UCSD-AML1 (cell line): Measurements from ENCODE around the gene GATB.

Source experiments
- DNase-seq: peaks from one replicate; lab custom pipeline; 2025; ENCODE audit not compliant: unreplicated experiment; lab: John Stamatoyannopoulos, UW

Gene GATB

GRCh38 chr4:151760712-151761661 is at the start of gene GATB:
Gene GATB (minus strand): TSS chr4:151761007. CDS start chr4:151760982, 25 bp downstream.
- peak; percentile 91 for DNase-seq

- DNase-seq, result no peak
These were observed 49.7 kb upstream of the GATB start for GRCh38 chr4:151810476-151810875.

- no peak for DNase-seq
These were observed 48.9 kb upstream of the GATB start for GRCh38 chr4:151809716-151810115.

- no peak for DNase-seq
These were observed 47.7 kb upstream of the GATB start for GRCh38 chr4:151808542-151808941.

GRCh38 chr4:151808120-151808529 is 47.3 kb upstream of the GATB start:
- DNase-seq, result no peak

- no peak for DNase-seq
These were observed 46.4 kb upstream of the GATB start for GRCh38 chr4:151807220-151807619.

- no peak for DNase-seq
These were observed 45.7 kb upstream of the GATB start for GRCh38 chr4:151806511-151806927.

GRCh38 chr4:151804821-151805220 is 44.0 kb upstream of the GATB start:
- no peak for DNase-seq

GRCh38 chr4:151804086-151804630 is 43.4 kb upstream of the GATB start:
- DNase-seq, result no peak

GRCh38 chr4:151803246-151803645 is 42.4 kb upstream of the GATB start:
- DNase-seq, result no peak

- peak; percentile 28 for DNase-seq
These were observed 41.0 kb upstream of the GATB start for GRCh38 chr4:151801547-151802516.

GRCh38 chr4:151799417-151800012 is 38.7 kb upstream of the GATB start:
- DNase-seq, result no peak

- DNase-seq, result no peak
These were observed 38.0 kb upstream of the GATB start for GRCh38 chr4:151798678-151799416.

- DNase-seq, result no peak
These were observed 37.0 kb upstream of the GATB start for GRCh38 chr4:151797853-151798252.

- no peak for DNase-seq
These were observed 36.3 kb upstream of the GATB start for GRCh38 chr4:151797131-151797530.

- DNase-seq, result no peak
These were observed 35.3 kb upstream of the GATB start for GRCh38 chr4:151796106-151796505.

GRCh38 chr4:151792995-151793394 is 32.2 kb upstream of the GATB start:
- DNase-seq, result no peak

- DNase-seq, result no peak
These were observed 31.7 kb upstream of the GATB start for GRCh38 chr4:151792530-151792929.

- no peak for DNase-seq
These were observed 27.2 kb upstream of the GATB start for GRCh38 chr4:151788021-151788420.

GRCh38 chr4:151786158-151786495 is 25.3 kb upstream of the GATB start:
- no peak for DNase-seq
